Aorta (tissue), 5 donors: ENCODE measurements around the gene ERC2. TPM values are rescaled to one million over a fixed set of nuclear protein-coding genes. Genes with fewer than 3 reads are reported as not detected.

Source experiments
- ATAC-seq: fragments of 200-7000 bp; cut with Tn5 transposase; one replicate; pipeline ENCODE4 v1.9.1; 2022; ENCODE audit warnings: moderate library complexity; ENCODE audit not compliant: low FRiP score
- DNase-seq, 2 donors: peaks; one replicate each; pipeline ENCODE4 v3.0.0-alpha.2; 2020
- H3K27ac ChIP-seq, 2 donors: one replicate each; pipeline ENCODE4 v1.5.1; 2013; ENCODE audit warnings: low read length in 2 of 2, mild to moderate bottlenecking in 2 of 2, moderate library complexity in 2 of 2, control low read depth in 1 of 2, inconsistent platforms in 1 of 2, low read depth in 1 of 2
- H3K27me3 ChIP-seq, 2 donors: one replicate each; pipeline ENCODE4 v1.6.1; 2013; ENCODE audit warnings: control low read depth in 1 of 2, low read length in 1 of 2, mild to moderate bottlenecking in 1 of 2, moderate library complexity in 1 of 2; ENCODE audit not compliant: insufficient read depth in 2 of 2, control insufficient read depth in 1 of 2
- H3K36me3 ChIP-seq, 2 donors: one replicate each; pipeline ENCODE4 v1.6.1; 2013; ENCODE audit warnings: control low read depth in 1 of 2, low read length in 1 of 2, mild to moderate bottlenecking in 1 of 2; ENCODE audit not compliant: insufficient read depth in 2 of 2, control insufficient read depth in 1 of 2
- H3K4me1 ChIP-seq, 2 donors: one replicate each; pipeline ENCODE4 v1.6.1; 2013; ENCODE audit warnings: low read length in 2 of 2, control low read depth in 1 of 2, mild to moderate bottlenecking in 1 of 2, moderate library complexity in 1 of 2; ENCODE audit not compliant: insufficient read depth in 2 of 2, control insufficient read depth in 1 of 2
- H3K4me3 ChIP-seq, 2 donors: one replicate each; pipeline ENCODE4 v1.5.1; 2013; ENCODE audit warnings: low read length in 2 of 2, control low read depth in 1 of 2, mild to moderate bottlenecking in 1 of 2
- H3K9me3 ChIP-seq: one replicate; pipeline ENCODE4 v1.6.1; 2013; ENCODE audit warnings: mild to moderate bottlenecking, low read length; ENCODE audit not compliant: control insufficient read depth
- WGBS, 2 donors: extraction: QIAGEN DNeasy Blood & Tissue Kit; methylation state at CpG; one replicate each; pipeline ENCODE4 v1.1.7; 2013; 5-methylcytosine and 5-hydroxymethylcytosine counted together
- intact Hi-C, 2 donors: fragments of 100-400 bp; cut with DNase I; formaldehyde crosslinking; loops; one replicate each; pipeline versions ENCODE4 v1.14.2 to v1.15.0; 2022
- polyA plus RNA-seq, 2 donors: library from polyadenylated mRNA; stranded (reverse); fragments of 200-250 nt; gene quantifications; one replicate each; pipeline ENCODE4 v1.2.3, GENCODE V29; 2013
- total RNA-seq, 2 donors: library from RNA; stranded (reverse); fragmentation: NEBNext Ultra II Directional; extraction: Animal tissue kit (Norgen Biotek cat#: 25700); gene quantifications; one replicate each; pipeline ENCODE4 v1.2.1, GENCODE V29; 2021
- donor health status: healthy with polysubstance abuse.
- donor health status: Bipolar disorder and iron deficiency.
- donor health status: DM: no; HTN: no; CAD: no.
- donor health status: DM: no; HTN: no; CAD: no.
- donor health status: DM: yes; HTN: yes; CAD: no.

ERC2 gene
- total and polyA plus RNA-seq, 4 donors = 0.27 to 0.55 TPM; not detected in 2

GRCh38 chr3:55746808-55747413 lies 721.4 kb downstream of the ERC2 start:
- intact Hi-C loops = loop anchor here in 1 of 2 donors (2.0 kb wide), 1 partner anchor 262 kb away; no protein-coding TSS in a partner anchor
- ATAC-seq (no peak), DNase-seq (no peak)
- Histone ChIP-seq H3K4me1 (no peaks in the 10 kb centered on the region), H3K36me3 (no peaks in the 10 kb centered on the region), H3K4me3 (no peak overlapping the region), H3K27me3 (no peaks in the 10 kb centered on the region), H3K27ac (no peak overlapping the region), H3K9me3 (no peaks in the 10 kb centered on the region)

GRCh38 chr3:55742832-55743136 lies 725.5 kb downstream of the ERC2 start:
- Histone ChIP-seq H3K36me3 (no peaks in the 10 kb centered on the region), H3K27ac (no peak overlapping the region), H3K4me3 (no peak overlapping the region), H3K27me3 (no peaks in the 10 kb centered on the region), H3K9me3 (no peaks in the 10 kb centered on the region), H3K4me1 (no peaks in the 10 kb centered on the region)
- no peak for ATAC-seq
- WGBS, 2 donors = 88 to 90% methylated on average over 2 of the region's 2 CpGs
- intact Hi-C loops = no loop called here
- DNase-seq = no peak

- Histone ChIP-seq H3K27me3 (no peaks in the 10 kb centered on the region), H3K36me3 (no peaks in the 10 kb centered on the region), H3K9me3 (no peaks in the 10 kb centered on the region), H3K4me3 (no peak overlapping the region), H3K4me1 (no peaks in the 10 kb centered on the region), H3K27ac (no peak overlapping the region)
- intact Hi-C loops = no loop called here
- 70 to 75% methylated on average over 4 of the region's 4 CpGs for WGBS, 2 donors
- DNase-seq (no peak), ATAC-seq (no peak)
Observed at GRCh38 chr3:55742022-55742831, 726.0 kb downstream of the ERC2 start.

- Histone ChIP-seq H3K36me3 (no peaks in the 10 kb centered on the region), H3K27me3 (no peaks in the 10 kb centered on the region), H3K4me3 (no peak overlapping the region), H3K4me1 (no peaks in the 10 kb centered on the region), H3K27ac (no peak overlapping the region), H3K9me3 (no peaks in the 10 kb centered on the region)
- WGBS, 2 donors = 47 to 58% methylated on average over 5 of the region's 5 CpGs
- ATAC-seq (no peak), DNase-seq (no peak)
- intact Hi-C loops = no loop called here
Observed at GRCh38 chr3:55737186-55737585, 731.1 kb downstream of the ERC2 start.

GRCh38 chr3:55735976-55736375 lies 732.3 kb downstream of the ERC2 start:
- 64 to 68% methylated on average over 3 of the region's 3 CpGs for WGBS, 2 donors
- Histone ChIP-seq H3K4me1 (no peaks in the 10 kb centered on the region), H3K27ac (no peak overlapping the region), H3K27me3 (no peaks in the 10 kb centered on the region), H3K36me3 (no peaks in the 10 kb centered on the region), H3K4me3 (no peak overlapping the region), H3K9me3 (no peaks in the 10 kb centered on the region)
- DNase-seq (no peak), ATAC-seq (no peak)
- intact Hi-C loops = no loop called here

- ATAC-seq (no peak), DNase-seq (no peak)
- H3K36me3 ChIP-seq = no peaks in the 10 kb centered on the region
- intact Hi-C loops = no loop called here
- WGBS, 2 donors = 42 to 45% methylated on average over 3 of the region's 3 CpGs
- H3K4me1 ChIP-seq = no peaks in the 10 kb centered on the region
- H3K4me3 ChIP-seq = no peak overlapping the region
- H3K9me3 ChIP-seq = no peaks in the 10 kb centered on the region
- H3K27me3 ChIP-seq = no peaks in the 10 kb centered on the region
- H3K27ac ChIP-seq = no peak overlapping the region
Observed at GRCh38 chr3:55731741-55732140, 736.5 kb downstream of the ERC2 start.

- no peak for DNase-seq
- Histone ChIP-seq H3K27ac (no peak overlapping the region), H3K4me1 (no peaks in the 10 kb centered on the region), H3K9me3 (no peaks in the 10 kb centered on the region), H3K27me3 (no peaks in the 10 kb centered on the region), H3K36me3 (no peaks in the 10 kb centered on the region), H3K4me3 (no peak overlapping the region)
- intact Hi-C loops = no loop called here
- ATAC-seq = no peak
- WGBS, 2 donors = 80 to 89% methylated on average over 7 of the region's 7 CpGs
Observed at GRCh38 chr3:55729546-55729945, 738.7 kb downstream of the ERC2 start.

- no peaks in the 10 kb centered on the region for H3K27me3 ChIP-seq
- H3K36me3 ChIP-seq = no peaks in the 10 kb centered on the region
- no peaks in the 10 kb centered on the region for H3K4me1 ChIP-seq
- intact Hi-C loops = no loop called here
- no peak for DNase-seq
- H3K9me3 ChIP-seq = peaks cover 1% of the 10 kb centered on the region
- no peak overlapping the region for H3K4me3 ChIP-seq
- WGBS, 2 donors = 94 to 96% methylated on average over 5 of the region's 5 CpGs
- H3K27ac ChIP-seq = no peak overlapping the region
- ATAC-seq = no peak
Observed at GRCh38 chr3:55728461-55729100, 739.7 kb downstream of the ERC2 start.

GRCh38 chr3:55726501-55726775 lies 741.8 kb downstream of the ERC2 start:
- no peak overlapping the region for H3K4me3 ChIP-seq
- WGBS, 2 donors = 92 to 94% methylated on average over 2 of the region's 2 CpGs
- peaks cover 1% of the 10 kb centered on the region for H3K9me3 ChIP-seq
- no peaks in the 10 kb centered on the region for H3K36me3 ChIP-seq
- no peak for DNase-seq
- no peak for ATAC-seq
- H3K27ac ChIP-seq = no peak overlapping the region
- H3K27me3 ChIP-seq = no peaks in the 10 kb centered on the region
- intact Hi-C loops = no loop called here
- no peaks in the 10 kb centered on the region for H3K4me1 ChIP-seq
